Caco-2 (cell line): Measurements from ENCODE around the gene ARHGDIB. TPM values are rescaled to one million over a fixed set of nuclear protein-coding genes. Genes with fewer than 3 reads are reported as not detected.

ENCODE experiments used
- BruUV-seq: library from RNA; stranded (reverse); fragments of 400-500 nt; replicated peaks from 2 replicates; lab custom pipeline; 2021; lab: Mats Ljungman, UMichigan
- CTCF ChIA-PET: fragments of 300-600 bp; sonication (Branson Sonifier 250); formaldehyde crosslinking; loops from one replicate; lab custom pipeline; 2022; ENCODE audit warnings: antibody characterized with exemption; lab: Charles Lee
- POLR2A ChIA-PET: fragments of 300-600 bp; sonication (Branson Sonifier 250); formaldehyde crosslinking; loops from one replicate; lab custom pipeline; 2022; ENCODE audit warnings: antibody characterized with exemption; lab: Charles Lee
- DNase-seq, 2 experiments: peaks; one replicate each; pipeline versions ENCODE4 v3.0.0 to v3.0.0-alpha.2; 2020 to 2022
- H3K27me3 ChIP-seq: replicated peaks from 2 replicates; pipeline ENCODE4 v1.6.0; 2011; ENCODE audit warnings: low read length; ENCODE audit not compliant: control insufficient read depth, insufficient read depth
- H3K36me3 ChIP-seq: 2 replicates; pipeline ENCODE4 v1.5.1; 2011; ENCODE audit warnings: low read length; ENCODE audit not compliant: control insufficient read depth, insufficient read depth
- H3K4me1 ChIP-seq: fragments of 250-450 bp; sonication (Bioruptor Pico); 2 replicates; pipeline ENCODE4 v1.5.1; 2020; ENCODE audit warnings: mild to moderate bottlenecking
- H3K4me3 ChIP-seq: 2 replicates; pipeline ENCODE4 v1.5.1; 2011; ENCODE audit warnings: low read depth, mild to moderate bottlenecking, control low read depth, low read length
- H3K9me3 ChIP-seq: fragments of 250-450 bp; sonication (Bioruptor Pico); 2 replicates; pipeline ENCODE4 v1.5.1; 2020; ENCODE audit warnings: mild to moderate bottlenecking, moderate library complexity
- H3K27ac Mint-ChIP-seq: one replicate; pipeline ENCODE4 v1.8.0; 2022; ENCODE audit warnings: mixed read lengths; ENCODE audit not compliant: unreplicated experiment
- H3K27me3 Mint-ChIP-seq: one replicate; pipeline ENCODE4 v1.8.0; 2022; ENCODE audit warnings: mixed read lengths; ENCODE audit not compliant: insufficient read depth, unreplicated experiment
- H3K36me3 Mint-ChIP-seq: one replicate; pipeline ENCODE4 v1.8.0; 2022; ENCODE audit warnings: mild to moderate bottlenecking, mixed read lengths; ENCODE audit not compliant: insufficient read depth, unreplicated experiment
- H3K4me1 Mint-ChIP-seq: one replicate; pipeline ENCODE4 v1.8.0; 2022; ENCODE audit warnings: low read depth, mixed read lengths; ENCODE audit not compliant: unreplicated experiment
- H3K4me3 Mint-ChIP-seq: one replicate; pipeline ENCODE4 v1.8.0; 2022; ENCODE audit warnings: mild to moderate bottlenecking, moderate library complexity, mixed read lengths; ENCODE audit not compliant: unreplicated experiment
- H3K9me3 Mint-ChIP-seq: one replicate; pipeline ENCODE4 v1.8.0; 2022; ENCODE audit warnings: mixed read lengths; ENCODE audit not compliant: unreplicated experiment
- CTCF ChIP-seq, 2 experiments: fragments of 200-600 bp in 1 of 2; IDR thresholded peaks; 1 replicate in 1 of 2; 2 replicates in 1 of 2; pipeline versions ENCODE4 v1.5.1 to v1.8.0; 2011 to 2022; ENCODE audit warnings: antibody characterized with exemption in 1 of 2, control low read depth in 1 of 2, inconsistent platforms in 1 of 2, low read depth in 1 of 2, low read length in 1 of 2, mild to moderate bottlenecking in 1 of 2, moderate library complexity in 1 of 2; ENCODE audit not compliant: insufficient read depth in 1 of 2, severe bottlenecking in 1 of 2, unreplicated experiment in 1 of 2
- intact Hi-C: fragments of 100-400 bp; cut with micrococcal nuclease; formaldehyde crosslinking; loops from one replicate; pipeline ENCODE4 v1.10.0; 2022; ENCODE audit not compliant: unreplicated experiment
- total RNA-seq: library from RNA; stranded (reverse); gene quantifications from 2 replicates; pipeline ENCODE4 v1.2.3, GENCODE V29; 2022

Gene ARHGDIB
- total RNA-seq, 1 experiment from 2014 or later: 15.9 TPM

- H3K27ac Mint-ChIP-seq: no peak overlapping the region
Measured at GRCh38 chr12:15000575-15000974, 39.2 kb upstream of the ARHGDIB start.

GRCh38 chr12:14999695-15000365 lies 38.4 kb upstream of the ARHGDIB start:
- no peaks in the 10 kb centered on the region for H3K36me3 Mint-ChIP-seq
- Histone ChIP-seq H3K4me1 (0 out of 2 replicates have a peak, but pooled peaks cover 4% of the 10 kb centered on the region), H3K4me3 (no peak overlapping the region), H3K27me3 (peaks cover 2% of the 10 kb centered on the region; the same call in 1 of the 2 replicates), H3K9me3 (no peaks in the 10 kb centered on the region), H3K36me3 (no peaks in the 10 kb centered on the region)
- TF ChIP-seq CTCF (IDR thresholded peaks at IDR 0.05; ENCODE audit: insufficient read depth in 1 of 2, low read depth in 1 of 2, low read length in 1 of 2, severe bottlenecking in 1 of 2, unreplicated experiment in 1 of 2): no peak
- peaks cover 21% of the 10 kb centered on the region for H3K27me3 Mint-ChIP-seq
- no peak overlapping the region for H3K27ac Mint-ChIP-seq
- no peak overlapping the region for H3K4me3 Mint-ChIP-seq
- POLR2A ChIA-PET: no interaction called here
- no TSS peak for BruUV-seq
- H3K4me1 Mint-ChIP-seq: peaks cover 7% of the 10 kb centered on the region
- CTCF ChIA-PET: no interaction called here
- intact Hi-C loops: loop anchor here (5.0 kb wide), 1 partner anchor 152 kb away; no protein-coding TSS in a partner anchor
- H3K9me3 Mint-ChIP-seq: no peaks in the 10 kb centered on the region
- DNase-seq: no peak

More at GRCh38 chr12:15000575-15000974, 39.2 kb upstream of the ARHGDIB start:
- H3K36me3 Mint-ChIP-seq: no peaks in the 10 kb centered on the region
- intact Hi-C loops: loop anchor here (5.0 kb wide), 1 partner anchor 152 kb away; no protein-coding TSS in a partner anchor
- no TSS peak for BruUV-seq
- Histone ChIP-seq H3K4me3 (no peak overlapping the region), H3K4me1 (0 out of 2 replicates have a peak, but pooled peaks cover 4% of the 10 kb centered on the region), H3K36me3 (no peaks in the 10 kb centered on the region), H3K9me3 (no peaks in the 10 kb centered on the region), H3K27me3 (peaks cover 2% of the 10 kb centered on the region; the same call in 1 of the 2 replicates)
- no peak for TF ChIP-seq CTCF (IDR thresholded peaks at IDR 0.05; ENCODE audit: insufficient read depth in 1 of 2, low read depth in 1 of 2, low read length in 1 of 2, severe bottlenecking in 1 of 2, unreplicated experiment in 1 of 2)
- POLR2A ChIA-PET: interaction anchor here (0.5 kb wide), 1 partner anchor 239 kb away, joined by 3 read pairs; no protein-coding TSS in a partner anchor
- H3K4me3 Mint-ChIP-seq: no peak overlapping the region
- no peak for DNase-seq
- CTCF ChIA-PET: no interaction called here
- no peaks in the 10 kb centered on the region for H3K9me3 Mint-ChIP-seq
- peaks cover 21% of the 10 kb centered on the region for H3K27me3 Mint-ChIP-seq
- H3K4me1 Mint-ChIP-seq: peaks cover 7% of the 10 kb centered on the region

- H3K27ac Mint-ChIP-seq: no peak overlapping the region
- intact Hi-C loops: no loop called here
- CTCF ChIA-PET: no interaction called here
Measured at GRCh38 chr12:14999021-14999694, 37.8 kb upstream of the ARHGDIB start.

More at GRCh38 chr12:14999021-14999694, 37.8 kb upstream of the ARHGDIB start:
- Mint-ChIP-seq H3K36me3 (no peaks in the 10 kb centered on the region), H3K9me3 (no peaks in the 10 kb centered on the region), H3K4me3 (no peak overlapping the region), H3K27me3 (peaks cover 21% of the 10 kb centered on the region), H3K4me1 (peaks cover 7% of the 10 kb centered on the region)
- POLR2A ChIA-PET: no interaction called here
- Histone ChIP-seq H3K4me1 (0 out of 2 replicates have a peak, but pooled peaks cover 4% of the 10 kb centered on the region), H3K36me3 (no peaks in the 10 kb centered on the region), H3K27me3 (peaks cover 2% of the 10 kb centered on the region; the same call in 1 of the 2 replicates), H3K4me3 (no peak overlapping the region), H3K9me3 (no peaks in the 10 kb centered on the region)
- BruUV-seq: no TSS peak
- no peak for TF ChIP-seq CTCF (IDR thresholded peaks at IDR 0.05; ENCODE audit: insufficient read depth in 1 of 2, low read depth in 1 of 2, low read length in 1 of 2, severe bottlenecking in 1 of 2, unreplicated experiment in 1 of 2)
- DNase-seq: no peak
